Stimulated activated naive CD8-positive, alpha-beta T cell treated with anti-CD3 and anti-CD28 coated beads, Interleukin-15, Interleukin-2, amounts not matched to agents 100 ng/mL and 50 ng/mL, for 24 hours (primary cell): Measurements from ENCODE around the gene LRRC3.

Source experiments
- H3K27ac Mint-ChIP-seq: one replicate; pipeline ENCODE4 v1.8.0; 2021; ENCODE audit warnings: mild to moderate bottlenecking, mixed read lengths
- H3K27me3 Mint-ChIP-seq: one replicate; pipeline ENCODE4 v1.8.0; 2021; ENCODE audit warnings: mixed read lengths
- H3K36me3 Mint-ChIP-seq: one replicate; pipeline ENCODE4 v1.8.0; 2021; ENCODE audit warnings: low read depth, mixed read lengths
- H3K4me1 Mint-ChIP-seq: one replicate; pipeline ENCODE4 v1.8.0; 2021; ENCODE audit warnings: low read depth, mixed read lengths
- H3K4me3 Mint-ChIP-seq: one replicate; pipeline ENCODE4 v1.8.0; 2021; ENCODE audit warnings: mild to moderate bottlenecking, mixed read lengths
- H3K9me3 Mint-ChIP-seq: one replicate; pipeline ENCODE4 v1.8.0; 2021; ENCODE audit warnings: mixed read lengths

The LRRC3 gene

DNA sequence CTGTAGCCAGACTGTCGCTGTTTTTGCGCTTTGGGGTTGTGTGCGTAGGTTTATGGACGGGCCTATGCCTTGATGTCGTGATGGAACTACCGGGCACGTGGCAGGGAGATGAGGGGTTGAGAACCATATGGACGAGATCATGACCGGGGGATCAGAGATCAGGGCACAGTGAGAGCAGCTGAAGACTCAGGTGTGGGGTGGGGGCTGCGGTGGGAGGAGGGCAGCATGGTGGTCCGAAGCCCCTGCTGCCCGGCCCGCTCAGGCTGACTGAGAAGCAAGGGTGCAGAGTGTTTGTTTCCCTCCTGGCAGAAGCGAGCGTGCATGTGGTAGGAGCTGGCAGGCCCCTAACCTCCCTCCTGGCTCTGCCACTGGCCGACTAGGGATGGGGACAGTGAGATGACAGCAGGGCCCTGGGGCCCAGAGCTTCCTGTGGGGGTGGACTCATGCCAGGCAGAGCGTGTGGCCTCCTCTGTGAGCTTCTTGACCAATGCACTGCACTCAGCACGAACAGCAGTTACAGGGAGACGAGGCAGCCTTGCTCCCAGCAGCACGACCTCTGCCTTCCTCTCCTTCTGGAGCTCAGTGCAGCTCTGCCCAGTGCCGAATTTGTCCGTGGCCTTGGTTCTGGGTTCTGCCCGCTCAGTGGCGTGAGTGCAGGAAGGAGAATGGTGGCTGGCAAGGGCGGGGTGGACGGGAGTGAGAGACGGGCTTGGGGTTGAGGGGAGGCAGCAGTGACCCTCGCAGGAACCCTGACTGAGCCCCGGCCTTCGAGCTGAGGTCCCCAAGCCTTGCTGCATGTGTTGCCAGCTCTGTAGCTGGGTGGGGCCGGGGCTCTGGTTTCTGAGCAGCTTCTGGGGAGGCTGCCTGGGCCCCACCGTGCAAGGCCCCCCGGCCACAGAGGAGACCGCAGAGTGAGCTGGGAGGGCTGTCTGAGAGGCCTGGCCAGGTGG, 22.2 kb upstream of the LRRC3 start:
- peaks cover 14% of the 10 kb centered on the region for H3K9me3 Mint-ChIP-seq
- H3K4me3 Mint-ChIP-seq = no peak overlapping the region
- H3K36me3 Mint-ChIP-seq = no peaks in the 10 kb centered on the region
- no peaks in the 10 kb centered on the region for H3K4me1 Mint-ChIP-seq
- H3K27ac Mint-ChIP-seq = no peak overlapping the region
- H3K27me3 Mint-ChIP-seq = no peaks in the 10 kb centered on the region

- no peak overlapping the region for H3K4me3 Mint-ChIP-seq
- H3K4me1 Mint-ChIP-seq = no peaks in the 10 kb centered on the region
- H3K9me3 Mint-ChIP-seq = peaks cover 14% of the 10 kb centered on the region
- no peaks in the 10 kb centered on the region for H3K27me3 Mint-ChIP-seq
- no peak overlapping the region for H3K27ac Mint-ChIP-seq
- no peaks in the 10 kb centered on the region for H3K36me3 Mint-ChIP-seq
These were observed 21.3 kb upstream of the LRRC3 start for GRCh38 chr21:44433791-44434567.

- H3K27ac Mint-ChIP-seq = no peak overlapping the region
- peaks cover 14% of the 10 kb centered on the region for H3K9me3 Mint-ChIP-seq
- no peaks in the 10 kb centered on the region for H3K4me1 Mint-ChIP-seq
- H3K27me3 Mint-ChIP-seq = no peaks in the 10 kb centered on the region
- no peak overlapping the region for H3K4me3 Mint-ChIP-seq
- H3K36me3 Mint-ChIP-seq = no peaks in the 10 kb centered on the region
These were observed 20.8 kb upstream of the LRRC3 start for GRCh38 chr21:44434568-44434925.

- no peaks in the 10 kb centered on the region for H3K4me1 Mint-ChIP-seq
- H3K36me3 Mint-ChIP-seq = no peaks in the 10 kb centered on the region
- H3K27ac Mint-ChIP-seq = no peak overlapping the region
- H3K27me3 Mint-ChIP-seq = no peaks in the 10 kb centered on the region
- peaks cover 8% of the 10 kb centered on the region for H3K9me3 Mint-ChIP-seq
- H3K4me3 Mint-ChIP-seq = no peak overlapping the region
These were observed 20.2 kb upstream of the LRRC3 start for GRCh38 chr21:44434936-44435635.

DNA sequence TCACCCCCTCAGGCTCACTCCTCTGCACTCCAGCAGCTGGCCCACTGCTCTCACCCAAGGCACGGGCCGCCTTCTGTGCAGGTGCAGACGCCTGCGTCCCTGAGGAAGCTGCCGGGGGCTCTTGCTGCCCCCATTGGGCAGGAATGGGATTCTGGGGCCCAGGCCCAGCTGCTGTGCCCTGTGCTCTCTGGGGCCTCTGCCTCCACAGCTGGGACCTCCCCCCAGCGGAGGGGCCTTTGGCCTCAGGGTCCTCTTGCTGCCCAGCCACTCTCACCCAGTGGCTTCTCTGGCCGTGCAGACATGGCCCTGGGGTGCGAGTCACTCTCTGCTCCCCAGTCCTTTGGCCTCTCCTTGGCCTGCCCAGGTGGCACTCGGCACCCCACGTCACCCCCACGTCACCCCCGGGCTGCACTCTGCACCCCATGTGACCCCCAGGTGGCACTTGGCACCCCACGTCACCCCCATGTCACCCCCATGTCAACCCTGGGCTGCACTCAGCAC, 19.1 kb upstream of the LRRC3 start:
- no peaks in the 10 kb centered on the region for H3K36me3 Mint-ChIP-seq
- H3K9me3 Mint-ChIP-seq = peaks cover 2% of the 10 kb centered on the region
- H3K27ac Mint-ChIP-seq = no peak overlapping the region
- no peaks in the 10 kb centered on the region for H3K4me1 Mint-ChIP-seq
- H3K4me3 Mint-ChIP-seq = no peak overlapping the region
- H3K27me3 Mint-ChIP-seq = no peaks in the 10 kb centered on the region

DNA sequence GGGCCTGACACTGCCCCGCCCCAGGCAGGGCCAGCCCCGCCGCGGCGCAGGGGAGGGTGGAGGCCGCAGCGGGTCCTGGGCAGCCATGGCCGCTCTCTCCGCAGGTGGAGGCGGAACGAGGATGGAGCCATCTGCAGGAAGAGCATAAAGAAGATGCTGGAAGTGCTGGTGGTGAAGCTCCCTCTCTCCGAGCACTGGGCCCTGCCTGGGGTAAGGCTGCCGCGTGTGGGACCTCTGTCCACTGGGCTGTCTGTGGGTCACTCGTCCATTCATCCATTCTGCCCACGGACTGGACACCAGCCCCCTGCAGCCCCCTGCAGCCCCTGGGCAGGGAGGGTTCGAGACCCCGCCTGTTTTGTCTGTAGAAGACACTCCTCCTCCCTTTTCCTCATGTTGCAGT, 18.4 kb upstream of the LRRC3 start:
- no peaks in the 10 kb centered on the region for H3K9me3 Mint-ChIP-seq
- no peak overlapping the region for H3K4me3 Mint-ChIP-seq
- no peaks in the 10 kb centered on the region for H3K27me3 Mint-ChIP-seq
- H3K4me1 Mint-ChIP-seq = no peaks in the 10 kb centered on the region
- H3K27ac Mint-ChIP-seq = no peak overlapping the region
- no peaks in the 10 kb centered on the region for H3K36me3 Mint-ChIP-seq

- H3K4me3 Mint-ChIP-seq = no peak overlapping the region
- H3K36me3 Mint-ChIP-seq = no peaks in the 10 kb centered on the region
- H3K27ac Mint-ChIP-seq = no peak overlapping the region
- no peaks in the 10 kb centered on the region for H3K27me3 Mint-ChIP-seq
- H3K9me3 Mint-ChIP-seq = no peaks in the 10 kb centered on the region
- H3K4me1 Mint-ChIP-seq = no peaks in the 10 kb centered on the region
These were observed 18.0 kb upstream of the LRRC3 start for GRCh38 chr21:44437371-44437695.

DNA sequence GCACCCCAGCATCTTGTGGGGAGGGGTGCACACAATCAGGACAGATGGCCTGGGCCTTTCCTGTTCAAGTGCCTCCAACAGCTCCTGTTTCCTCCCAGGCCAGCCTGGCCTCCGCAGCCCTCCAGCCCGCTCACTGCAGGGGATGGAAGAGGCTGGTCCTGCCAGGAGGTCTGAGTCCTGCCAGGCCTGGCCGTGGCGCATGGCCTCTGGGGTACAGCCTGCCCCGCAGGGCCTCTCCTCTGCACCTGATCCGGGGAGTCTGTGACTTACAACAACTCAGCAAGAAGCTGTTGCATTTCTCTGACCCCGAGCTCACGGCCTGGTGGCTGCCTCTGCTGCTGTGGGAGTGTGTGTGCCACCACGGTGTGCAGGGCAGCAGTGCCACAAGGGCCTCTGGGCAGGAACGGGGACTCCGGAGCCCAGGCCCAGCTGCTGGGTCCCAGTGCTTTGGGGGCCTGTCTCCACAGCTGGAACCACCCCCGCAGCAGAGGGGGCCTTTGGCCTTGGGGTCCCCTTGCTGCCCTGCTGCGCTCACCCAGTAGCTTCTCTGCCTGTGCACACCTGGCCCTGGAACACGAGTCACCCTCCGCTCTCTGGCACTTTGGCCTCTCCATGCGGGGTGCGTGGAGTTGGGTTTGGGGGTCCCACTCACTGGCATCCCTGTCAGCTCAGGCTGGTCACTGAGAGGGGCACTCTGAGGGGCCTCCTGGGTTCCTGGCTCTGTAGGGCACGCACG, 17.4 kb upstream of the LRRC3 start:
- Mint-ChIP-seq H3K27me3 (no peaks in the 10 kb centered on the region), H3K27ac (no peak overlapping the region), H3K4me3 (no peak overlapping the region), H3K9me3 (no peaks in the 10 kb centered on the region), H3K36me3 (no peaks in the 10 kb centered on the region), H3K4me1 (no peaks in the 10 kb centered on the region)

DNA sequence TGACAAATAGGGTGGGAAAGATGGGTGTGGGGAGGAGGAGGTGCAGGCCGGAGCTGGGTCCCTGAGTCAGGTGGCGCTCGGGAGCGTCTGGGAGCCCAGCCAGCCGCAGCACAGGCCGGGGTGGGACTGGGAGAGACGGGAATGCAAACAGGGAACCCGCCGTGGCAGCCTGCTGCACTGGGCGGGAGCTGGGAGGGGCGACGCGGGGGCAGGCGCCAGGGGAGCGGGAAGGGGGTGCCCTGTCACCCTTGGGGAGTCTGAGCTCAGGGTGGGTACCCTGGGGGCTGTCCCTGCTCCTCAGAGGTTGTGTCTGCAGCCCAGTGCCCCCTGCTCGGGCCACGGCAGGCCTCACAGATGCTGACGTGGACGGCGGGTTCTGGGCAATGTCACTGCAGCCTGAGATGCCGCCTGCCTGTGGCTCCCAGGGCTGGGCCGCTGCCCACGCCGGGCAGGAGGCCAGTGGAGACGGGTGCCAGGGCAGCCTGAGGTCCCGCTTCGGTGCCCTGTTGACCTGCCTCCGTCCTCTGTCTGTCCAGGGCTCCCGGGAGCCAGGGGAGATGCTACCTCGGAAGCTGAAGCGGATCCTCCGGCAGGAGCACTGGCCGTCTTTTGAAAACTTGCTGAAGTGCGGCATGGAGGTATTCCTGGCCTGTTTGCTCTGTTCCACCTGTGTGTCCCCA, 16.6 kb upstream of the LRRC3 start:
- Mint-ChIP-seq H3K36me3 (no peaks in the 10 kb centered on the region), H3K27ac (no peak overlapping the region), H3K4me1 (no peaks in the 10 kb centered on the region), H3K9me3 (no peaks in the 10 kb centered on the region), H3K27me3 (no peaks in the 10 kb centered on the region), H3K4me3 (no peak overlapping the region)

DNA sequence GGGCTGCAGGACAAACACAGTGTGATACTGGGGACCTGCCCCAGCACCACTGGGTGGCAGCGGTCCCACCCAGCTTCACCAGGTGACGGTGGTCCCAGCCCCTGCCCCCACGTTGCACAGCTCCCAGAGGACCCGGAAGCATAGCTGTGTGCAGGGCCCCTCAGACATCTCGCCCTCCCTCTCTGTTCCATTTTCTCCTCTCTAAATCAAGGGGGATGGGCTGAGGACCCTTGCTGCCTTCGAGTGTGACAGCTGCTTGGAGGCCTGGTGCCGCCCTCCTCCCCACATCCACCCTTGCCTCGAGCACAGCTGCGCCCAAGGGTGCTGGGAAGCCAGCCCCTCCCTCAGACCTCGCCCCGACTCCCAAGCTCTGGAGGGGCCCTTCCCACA, 16.1 kb upstream of the LRRC3 start:
- Mint-ChIP-seq H3K9me3 (no peaks in the 10 kb centered on the region), H3K27ac (no peak overlapping the region), H3K4me3 (no peak overlapping the region), H3K4me1 (no peaks in the 10 kb centered on the region), H3K36me3 (no peaks in the 10 kb centered on the region), H3K27me3 (no peaks in the 10 kb centered on the region)

DNA sequence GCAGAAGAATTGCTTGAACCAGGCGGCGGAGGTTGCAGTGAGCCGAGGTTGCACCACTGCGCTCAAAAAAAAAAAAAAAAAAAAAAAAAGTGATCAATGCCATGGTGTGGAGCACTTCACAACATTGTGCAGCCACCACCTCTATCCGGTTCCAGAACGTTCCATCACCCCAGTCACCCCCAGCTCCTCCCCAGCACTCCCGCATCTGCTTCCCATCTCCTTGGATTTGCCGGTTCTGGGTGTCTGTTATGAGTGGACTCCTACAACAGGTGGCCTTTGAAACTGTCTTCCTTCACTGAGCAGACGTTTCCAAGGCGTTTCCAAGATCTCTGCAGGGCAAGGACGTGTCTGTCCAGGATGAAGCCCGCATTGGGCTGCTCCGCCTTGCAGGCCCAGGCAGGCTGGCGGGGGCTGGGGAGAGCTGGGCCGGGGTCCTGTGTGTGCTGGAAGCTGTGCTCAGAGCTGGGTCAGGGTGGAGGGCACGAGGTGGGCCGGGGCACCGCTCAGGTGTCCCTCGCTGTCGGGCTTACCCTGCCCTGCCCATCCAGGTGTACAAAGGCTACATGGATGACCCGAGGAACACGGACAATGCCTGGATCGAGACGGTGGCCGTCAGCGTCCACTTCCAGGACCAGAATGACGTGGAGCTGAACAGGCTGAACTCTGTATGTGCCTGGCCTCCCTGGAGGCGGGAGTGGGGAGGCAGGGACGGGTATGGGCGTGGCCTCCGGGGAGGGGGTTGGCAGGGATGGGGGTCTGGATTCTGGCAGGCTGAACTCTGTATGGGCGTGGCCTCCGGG, 14.9 kb upstream of the LRRC3 start:
- H3K4me3 Mint-ChIP-seq = no peak overlapping the region
- no peaks in the 10 kb centered on the region for H3K36me3 Mint-ChIP-seq
- no peak overlapping the region for H3K27ac Mint-ChIP-seq

GRCh38 chr21:44441041-44441400, 14.3 kb upstream of the LRRC3 start:
- no peaks in the 10 kb centered on the region for H3K36me3 Mint-ChIP-seq
- H3K4me1 Mint-ChIP-seq = no peaks in the 10 kb centered on the region
- H3K27ac Mint-ChIP-seq = no peak overlapping the region
- H3K27me3 Mint-ChIP-seq = no peaks in the 10 kb centered on the region
- no peaks in the 10 kb centered on the region for H3K9me3 Mint-ChIP-seq
- no peak overlapping the region for H3K4me3 Mint-ChIP-seq

More for the DNA sequence above, 14.9 kb upstream of the LRRC3 start:
- Mint-ChIP-seq H3K27me3 (no peaks in the 10 kb centered on the region), H3K9me3 (no peaks in the 10 kb centered on the region), H3K4me1 (no peaks in the 10 kb centered on the region)

DNA sequence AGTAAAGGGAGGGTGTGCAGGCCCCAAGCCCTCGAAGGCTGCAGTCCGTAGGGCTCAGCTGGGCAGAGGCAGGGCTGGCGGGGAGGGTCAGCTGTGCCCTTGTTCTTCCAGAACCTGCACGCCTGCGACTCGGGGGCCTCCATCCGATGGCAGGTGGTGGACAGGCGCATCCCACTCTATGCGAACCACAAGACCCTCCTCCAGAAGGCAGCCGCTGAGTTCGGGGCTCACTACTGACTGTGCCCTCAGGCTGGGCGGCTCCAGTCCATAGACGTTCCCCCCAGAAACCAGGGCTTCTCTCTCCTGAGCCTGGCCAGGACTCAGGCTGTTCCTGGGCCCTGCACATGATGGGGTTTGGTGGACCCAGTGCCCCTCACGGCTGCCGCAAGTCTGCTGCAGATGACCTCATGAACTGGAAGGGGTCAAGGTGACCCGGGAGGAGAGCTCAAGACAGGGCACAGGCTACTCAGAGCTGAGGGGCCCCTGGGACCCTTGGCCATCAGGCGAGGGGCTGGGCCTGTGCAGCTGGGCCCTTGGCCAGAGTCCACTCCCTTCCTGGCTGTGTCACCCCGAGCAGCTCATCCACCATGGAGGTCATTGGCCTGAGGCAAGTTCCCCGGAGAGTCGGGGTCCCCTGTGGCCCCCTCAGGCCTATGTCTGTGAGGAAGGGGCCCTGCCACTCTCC, 13.6 kb upstream of the LRRC3 start:
- Mint-ChIP-seq H3K4me1 (no peaks in the 10 kb centered on the region), H3K4me3 (no peak overlapping the region), H3K36me3 (no peaks in the 10 kb centered on the region), H3K9me3 (no peaks in the 10 kb centered on the region), H3K27me3 (no peaks in the 10 kb centered on the region), H3K27ac (no peak overlapping the region)
